Right lobe of liver (tissue), 6 donors: ENCODE measurements around the gene ERGIC3. TPM values are rescaled to one million over a fixed set of nuclear protein-coding genes. Genes with fewer than 3 reads are reported as not detected.
A peak's percentile ranks its signal among the peaks of the same experiment; 100 is the strongest.

Source experiments
- ATAC-seq, 4 donors: fragments of 200-7000 bp; cut with Tn5 transposase; one replicate each; pipeline ENCODE4 v1.9.1; 2020; ENCODE audit warnings: mild to moderate bottlenecking in 4 of 4, moderate library complexity in 4 of 4
- DNase-seq, 3 donors: peaks; one replicate each; pipeline ENCODE4 v3.0.0-alpha.2; 2020
- H3K27ac ChIP-seq, 3 donors: fragments of 200-600 bp; one replicate each; pipeline ENCODE4 v1.8.0; 2022
- H3K27me3 ChIP-seq, 2 donors: fragments of 200-600 bp; one replicate each; pipeline ENCODE4 v1.8.0; 2022
- H3K36me3 ChIP-seq, 4 donors: fragments of 200-600 bp; sonication (generic) in 1 of 4; one replicate each; pipeline versions ENCODE4 v1.5.1 to v1.8.0; 2017 to 2022; ENCODE audit warnings: control low read depth in 1 of 4
- H3K4me1 ChIP-seq, 4 donors: fragments of 200-600 bp; sonication (generic) in 1 of 4; one replicate each; pipeline versions ENCODE4 v1.5.1 to v1.8.0; 2017 to 2022; ENCODE audit warnings: control low read depth in 1 of 4
- H3K4me3 ChIP-seq, 3 donors: fragments of 200-600 bp; one replicate each; pipeline ENCODE4 v1.8.0; 2022
- H3K9me3 ChIP-seq, 4 donors: fragments of 200-600 bp; sonication (generic) in 1 of 4; one replicate each; pipeline versions ENCODE4 v1.5.1 to v1.8.0; 2017 to 2022; ENCODE audit warnings: control low read depth in 1 of 4
- POLR2A ChIP-seq: fragments of 450-650 bp; IDR thresholded peaks from one replicate; pipeline ENCODE4 v1.6.1; 2017; ENCODE audit warnings: antibody characterized with exemption, mild to moderate bottlenecking
- WGBS: methylation state at CpG from one replicate; pipeline ENCODE4 v1.1.6; 2018; ENCODE audit warnings: low coverage, low lambda C conversion rate; ENCODE audit not compliant: insufficient coverage; ENCODE audit errors: missing lambda C conversion rate; 5-methylcytosine and 5-hydroxymethylcytosine counted together
- intact Hi-C, 2 donors: fragments of 100-400 bp; cut with DNase I; formaldehyde crosslinking; loops; one replicate each; pipeline versions ENCODE4 v1.11.2 to v1.14.1; 2022
- total RNA-seq, 6 experiments: library from RNA; depleted of rRNA in 2 of 6; stranded (reverse); fragments of >200 nt in 2 of 6; fragmentation: NEBNext Ultra II Directional in 3 of 6; extraction: Animal tissue kit (Norgen Biotek cat#: 25700) in 3 of 6; gene quantifications; one replicate each; pipeline versions ENCODE4 v1.1.0 to v1.2.4, GENCODE V29; 2016 to 2023
- TF ChIP-seq, protein P1 (sequence below), 4 donors: fragments of 200-600 bp in 3 of 4; fragments of 450-650 bp in 1 of 4; IDR thresholded peaks; one replicate each; pipeline versions ENCODE4 v1.5.1 to v1.8.0; 2016 to 2022; ENCODE audit warnings: antibody characterized with exemption in 4 of 4, mild to moderate bottlenecking in 2 of 4
- donor health status: DM: no; HTN: yes; CAD: no.
- donor health status: DM: no; HTN: no; CAD: no.
- donor health status: DM: no; HTN: no; CAD: no.
- donor health status: DM: no; HTN: yes; CAD: no.
- donor health status: DM: no; HTN: yes; CAD: no.

ERGIC3 gene
- total RNA-seq, 6 experiments from 2014 or later = 82.7 to 129 (median 112) TPM

DNA sequence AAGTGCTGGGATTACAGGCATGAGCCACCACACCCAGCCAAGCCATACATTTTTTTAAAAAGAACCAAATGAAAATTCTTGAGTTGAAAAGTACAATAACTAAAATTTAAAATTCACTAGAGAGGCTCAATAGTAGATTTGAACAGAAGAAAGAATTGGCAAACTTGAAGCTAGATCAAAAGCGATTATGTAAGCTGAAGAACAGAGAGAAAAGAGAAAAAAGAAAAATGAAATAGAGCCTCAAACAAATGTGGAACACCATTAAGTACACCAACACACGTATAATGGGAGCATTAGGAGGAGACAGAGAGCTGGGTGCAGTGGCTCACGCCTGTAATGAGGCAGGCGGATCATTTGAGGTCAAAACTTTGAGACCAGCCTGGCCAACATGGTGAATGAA, 31.0 kb downstream of the ERGIC3 start:
- DNase-seq (no peak), ATAC-seq (no peak)
- no peaks in the 10 kb centered on the region for H3K27me3 ChIP-seq
- H3K27ac ChIP-seq = no peak overlapping the region
- WGBS = 96% methylated on average over 4 of the region's 4 CpGs
- H3K4me3 ChIP-seq = no peak overlapping the region
- no peaks in the 10 kb centered on the region for H3K9me3 ChIP-seq
- H3K36me3 ChIP-seq = no peaks in the 10 kb centered on the region
- H3K4me1 ChIP-seq = no peaks in the 10 kb centered on the region
- TF ChIP-seq, protein P1, sequence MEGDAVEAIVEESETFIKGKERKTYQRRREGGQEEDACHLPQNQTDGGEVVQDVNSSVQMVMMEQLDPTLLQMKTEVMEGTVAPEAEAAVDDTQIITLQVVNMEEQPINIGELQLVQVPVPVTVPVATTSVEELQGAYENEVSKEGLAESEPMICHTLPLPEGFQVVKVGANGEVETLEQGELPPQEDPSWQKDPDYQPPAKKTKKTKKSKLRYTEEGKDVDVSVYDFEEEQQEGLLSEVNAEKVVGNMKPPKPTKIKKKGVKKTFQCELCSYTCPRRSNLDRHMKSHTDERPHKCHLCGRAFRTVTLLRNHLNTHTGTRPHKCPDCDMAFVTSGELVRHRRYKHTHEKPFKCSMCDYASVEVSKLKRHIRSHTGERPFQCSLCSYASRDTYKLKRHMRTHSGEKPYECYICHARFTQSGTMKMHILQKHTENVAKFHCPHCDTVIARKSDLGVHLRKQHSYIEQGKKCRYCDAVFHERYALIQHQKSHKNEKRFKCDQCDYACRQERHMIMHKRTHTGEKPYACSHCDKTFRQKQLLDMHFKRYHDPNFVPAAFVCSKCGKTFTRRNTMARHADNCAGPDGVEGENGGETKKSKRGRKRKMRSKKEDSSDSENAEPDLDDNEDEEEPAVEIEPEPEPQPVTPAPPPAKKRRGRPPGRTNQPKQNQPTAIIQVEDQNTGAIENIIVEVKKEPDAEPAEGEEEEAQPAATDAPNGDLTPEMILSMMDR (IDR thresholded peaks at IDR 0.05) = no peak
- TF ChIP-seq POLR2A = no peak
- intact Hi-C loops = no loop called here

DNA sequence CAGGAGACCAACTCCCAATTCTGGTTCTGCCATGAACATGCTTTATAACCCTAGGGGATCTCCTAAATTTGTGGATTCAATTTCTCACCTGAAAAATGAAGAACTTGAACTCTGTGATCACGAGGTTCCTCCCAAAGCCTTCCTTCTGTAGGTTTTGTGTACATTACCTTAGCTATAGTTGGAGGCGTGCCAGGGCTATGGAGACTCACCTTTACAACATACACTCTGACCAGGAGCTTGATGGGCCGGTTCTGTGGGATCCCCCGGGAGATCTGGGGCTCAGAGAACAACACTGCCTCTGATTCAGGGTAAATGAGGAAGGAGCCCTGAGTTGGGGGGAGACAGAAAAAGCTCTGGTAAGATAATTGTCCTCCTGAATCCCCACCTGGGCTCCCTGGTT, 34.1 kb downstream of the ERGIC3 start:
- Histone ChIP-seq H3K27me3 (no peaks in the 10 kb centered on the region), H3K4me3 (no peak overlapping the region), H3K9me3 (no peaks in the 10 kb centered on the region), H3K27ac (no peak overlapping the region), H3K36me3 (no peaks in the 10 kb centered on the region), H3K4me1 (no peaks in the 10 kb centered on the region)
- ATAC-seq = no peak
- TF ChIP-seq, protein P1 (IDR thresholded peaks at IDR 0.05) = no peak
- no peak for TF ChIP-seq POLR2A
- intact Hi-C loops = no loop called here
- no peak for DNase-seq
- WGBS = 33% methylated on average over 3 of the region's 4 CpGs

DNA sequence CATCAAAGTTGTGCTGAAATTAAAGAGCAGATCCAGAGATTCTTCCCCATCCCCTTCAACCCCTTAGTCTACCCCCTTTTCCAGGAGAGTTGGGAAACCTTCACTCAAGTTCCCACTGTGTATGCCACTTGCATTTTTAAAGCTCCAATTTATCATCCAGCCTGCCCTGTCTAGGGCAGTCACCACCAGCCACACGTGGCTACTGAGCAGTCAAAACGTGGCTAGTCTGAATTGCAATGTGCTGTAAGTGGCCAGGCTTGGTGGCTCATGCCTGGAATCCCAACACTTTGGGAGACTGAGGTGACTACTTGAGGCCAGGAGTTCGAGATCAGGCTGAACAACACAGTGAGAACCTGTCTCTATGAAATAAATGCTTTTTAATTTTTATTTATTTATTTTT, 34.9 kb downstream of the ERGIC3 start:
- Histone ChIP-seq H3K9me3 (no peaks in the 10 kb centered on the region), H3K36me3 (no peaks in the 10 kb centered on the region), H3K27me3 (no peaks in the 10 kb centered on the region), H3K4me1 (no peaks in the 10 kb centered on the region), H3K4me3 (no peak overlapping the region), H3K27ac (no peak overlapping the region)
- DNase-seq (no peak), ATAC-seq (no peak)
- TF ChIP-seq, protein P1 (IDR thresholded peaks at IDR 0.05) = no peak
- TF ChIP-seq POLR2A = no peak
- intact Hi-C loops = no loop called here
- 52% methylated on average over 3 of the region's 3 CpGs for WGBS

DNA sequence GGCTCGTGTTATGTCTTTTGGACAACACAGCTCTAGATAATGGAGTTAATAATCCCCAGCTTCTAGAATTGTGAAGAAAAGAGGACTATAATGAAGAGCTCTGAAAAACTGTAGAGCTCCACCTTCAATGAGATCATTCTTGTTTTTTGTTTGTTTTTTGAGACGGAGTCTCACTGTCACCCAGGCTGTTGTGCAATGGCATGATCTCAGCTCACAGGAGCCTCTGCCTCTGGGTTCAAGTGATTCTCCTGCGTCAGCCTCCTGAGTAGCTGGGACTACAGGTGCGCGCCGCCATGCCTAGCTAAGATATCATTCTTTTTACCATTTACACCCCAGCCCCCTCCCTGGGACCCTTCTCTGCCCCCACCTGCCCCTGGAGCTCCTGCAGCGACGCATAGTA, 36.6 kb downstream of the ERGIC3 start:
- Histone ChIP-seq H3K27me3 (no peaks in the 10 kb centered on the region), H3K4me1 (no peaks in the 10 kb centered on the region), H3K9me3 (no peaks in the 10 kb centered on the region), H3K27ac (no peak overlapping the region), H3K4me3 (no peak overlapping the region), H3K36me3 (no peaks in the 10 kb centered on the region)
- intact Hi-C loops = no loop called here
- TF ChIP-seq, protein P1 (IDR thresholded peaks at IDR 0.05) = no peak
- no peak for TF ChIP-seq POLR2A
- ATAC-seq (peak in 1 of 4 donors; percentile 47), DNase-seq (no peak)
- 73% methylated on average over 4 of the region's 8 CpGs for WGBS

DNA sequence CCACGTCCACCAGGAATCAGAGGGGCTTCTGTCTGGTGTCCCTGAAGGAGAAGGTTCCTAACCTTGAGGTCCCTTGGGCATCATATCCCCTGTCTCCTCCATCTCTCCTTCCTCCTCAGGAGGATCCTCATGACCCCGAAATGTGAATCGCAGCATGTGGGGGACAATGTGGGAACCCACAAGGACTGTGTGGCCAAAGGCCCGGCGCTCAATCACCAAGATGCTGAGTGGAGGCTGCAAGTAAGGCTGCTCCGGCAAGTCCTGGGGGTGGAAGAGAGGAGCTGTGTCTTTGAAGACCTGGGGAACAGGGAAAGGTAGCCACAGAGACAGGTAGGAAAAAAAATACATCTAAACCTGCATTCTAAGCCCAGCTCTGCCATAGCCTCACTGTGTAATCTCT, 37.3 kb downstream of the ERGIC3 start:
- intact Hi-C loops = no loop called here
- 100% methylated on average over 1 of the region's 6 CpGs for WGBS
- Histone ChIP-seq H3K9me3 (no peaks in the 10 kb centered on the region), H3K4me3 (no peak overlapping the region), H3K27me3 (no peaks in the 10 kb centered on the region), H3K27ac (no peak overlapping the region), H3K36me3 (no peaks in the 10 kb centered on the region), H3K4me1 (no peaks in the 10 kb centered on the region)
- no peak for ATAC-seq
- DNase-seq = no peak
- TF ChIP-seq POLR2A = no peak
- TF ChIP-seq, protein P1 (IDR thresholded peaks at IDR 0.05) = no peak
